Measurements from ENCODE around the gene TBXAS1. TPM values are rescaled to one million over a fixed set of nuclear protein-coding genes. Genes with fewer than 3 reads are reported as not detected.

Gene TBXAS1
- total RNA-seq, 4 donors from 2014 or later, result 9.8 to 31.3 (median 13.5) TPM

- DNase-seq (ENCODE audit: extremely low spot score), result no peak
- H3K4me3 ChIP-seq, result no peak overlapping the region
- no peaks in the 10 kb centered on the region for H3K27me3 ChIP-seq
- intact Hi-C loops (cut with DNase I), result no loop called here
- TF ChIP-seq POLR2AphosphoS5 (IDR thresholded peaks at IDR 0.05) (no peak), CTCF (IDR thresholded peaks at IDR 0.05) (no peak), EP300 (IDR thresholded peaks at IDR 0.05) (no peak), POLR2A (IDR thresholded peaks at IDR 0.05; ENCODE audit: low read depth) (no peak)
- H3K9me3 ChIP-seq, result peaks cover 0 to 20% (median 12%) of the 10 kb centered on the region in 4 donors
- H3K27ac ChIP-seq (replicated peaks in 1 of 4), result no peak overlapping the region
- H3K4me1 ChIP-seq, result no peaks in the 10 kb centered on the region
- H3K36me3 ChIP-seq, result no peaks in the 10 kb centered on the region
- WGBS, result 81% methylated on average over 3 of the region's 3 CpGs
These were observed 115.2 kb downstream of the TBXAS1 start for GRCh38 chr7:139944248-139944647.

DNA sequence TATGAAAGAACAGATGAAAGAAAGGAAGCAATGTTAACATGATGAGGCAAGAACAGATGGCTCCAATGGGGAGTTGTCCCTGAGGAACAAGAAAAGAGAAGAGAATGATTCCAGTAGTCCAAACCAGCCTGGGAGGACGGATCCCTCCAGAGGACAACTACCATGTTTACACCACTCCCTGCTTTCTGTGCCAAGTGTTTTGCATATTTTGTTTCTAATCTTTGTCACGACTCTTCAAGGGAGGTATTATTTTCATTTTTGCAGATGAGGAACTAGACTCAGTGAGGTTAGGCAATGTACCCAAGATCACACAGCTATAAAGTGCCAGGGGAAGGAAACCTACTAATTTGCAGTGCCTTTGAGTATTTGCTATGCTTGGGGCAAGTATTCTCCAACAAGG, 117.5 kb downstream of the TBXAS1 start:
- intact Hi-C loops (cut with DNase I), result no loop called here
- no peak for DNase-seq (ENCODE audit: extremely low spot score)
- 52% methylated on average over 2 of the region's 2 CpGs for WGBS
- Histone ChIP-seq H3K36me3 (no peaks in the 10 kb centered on the region), H3K4me3 (no peak overlapping the region), H3K4me1 (no peaks in the 10 kb centered on the region), H3K9me3 (peaks cover 0 to 20% (median 12%) of the 10 kb centered on the region in 4 donors), H3K27me3 (no peaks in the 10 kb centered on the region), H3K27ac (replicated peaks in 1 of 4) (no peak overlapping the region)
- TF ChIP-seq EP300 (IDR thresholded peaks at IDR 0.05) (no peak), POLR2AphosphoS5 (IDR thresholded peaks at IDR 0.05) (no peak), POLR2A (IDR thresholded peaks at IDR 0.05; ENCODE audit: low read depth) (no peak), CTCF (IDR thresholded peaks at IDR 0.05) (no peak)

- TF ChIP-seq CTCF (IDR thresholded peaks at IDR 0.05) (no peak), POLR2A (IDR thresholded peaks at IDR 0.05; ENCODE audit: low read depth) (no peak), POLR2AphosphoS5 (IDR thresholded peaks at IDR 0.05) (no peak), EP300 (IDR thresholded peaks at IDR 0.05) (no peak)
- Histone ChIP-seq H3K27ac (replicated peaks in 1 of 4) (no peak overlapping the region), H3K4me1 (no peaks in the 10 kb centered on the region), H3K9me3 (peaks cover 0 to 20% (median 12%) of the 10 kb centered on the region in 4 donors), H3K4me3 (no peak overlapping the region), H3K36me3 (no peaks in the 10 kb centered on the region), H3K27me3 (no peaks in the 10 kb centered on the region)
- intact Hi-C loops (cut with DNase I), result no loop called here
- no peak for DNase-seq (ENCODE audit: extremely low spot score)
- 93% methylated on average over 3 of the region's 3 CpGs for WGBS
These were observed 118.0 kb downstream of the TBXAS1 start for GRCh38 chr7:139947021-139947420.

- Histone ChIP-seq H3K27me3 (no peaks in the 10 kb centered on the region), H3K4me3 (no peak overlapping the region), H3K4me1 (no peaks in the 10 kb centered on the region), H3K36me3 (no peaks in the 10 kb centered on the region), H3K9me3 (peaks cover 0 to 20% (median 12%) of the 10 kb centered on the region in 4 donors), H3K27ac (replicated peaks in 1 of 4) (no peak overlapping the region)
- intact Hi-C loops (cut with DNase I), result no loop called here
- TF ChIP-seq CTCF (IDR thresholded peaks at IDR 0.05) (no peak), EP300 (IDR thresholded peaks at IDR 0.05) (no peak), POLR2A (IDR thresholded peaks at IDR 0.05; ENCODE audit: low read depth) (no peak), POLR2AphosphoS5 (IDR thresholded peaks at IDR 0.05) (no peak)
- no peak for DNase-seq (ENCODE audit: extremely low spot score)
- WGBS, result 94% methylated on average over 2 of the region's 2 CpGs
These were observed 119.1 kb downstream of the TBXAS1 start for GRCh38 chr7:139948167-139948566.

Data from esophagus muscularis mucosa (tissue), 4 donors.